ENCODE data around the gene GPR26. TPM values are rescaled to one million over a fixed set of nuclear protein-coding genes. Genes with fewer than 3 reads are reported as not detected.

The GPR26 gene
- total RNA-seq, 1 experiment from 2014 or later = 0.07 TPM

GRCh38 chr10:123681285-123681684, 15.1 kb downstream of the GPR26 start:
- Histone ChIP-seq H3K79me2 (ENCODE audit: insufficient read depth, low read length) (no peaks in the 10 kb centered on the region), H4K91ac (ENCODE audit: insufficient read length, low read depth, low read length) (no peak overlapping the region), H2AFZ (ENCODE audit: low read length) (no peak overlapping the region), H3K18ac (ENCODE audit: insufficient read length, low read depth, low read length) (no peak overlapping the region), H3K23me2 (ENCODE audit: insufficient read length, low read depth, low read length, poor library complexity, severe bottlenecking) (no peaks in the 10 kb centered on the region), H3T11ph (ENCODE audit: low read length) (no peak overlapping the region), H2BK20ac (ENCODE audit: low read depth, low read length, poor library complexity, severe bottlenecking) (no peak overlapping the region), H3K27ac (ENCODE audit: insufficient read length, low read depth, low read length) (no peak overlapping the region), H3K4me1 (ENCODE audit: insufficient read depth, low read length) (no peaks in the 10 kb centered on the region), H3K4me2 (ENCODE audit: insufficient read depth, insufficient read length, low read length) (no peak overlapping the region), H2BK120ac (ENCODE audit: low read depth, low read length, poor library complexity, severe bottlenecking) (no peak overlapping the region), H3K23ac (ENCODE audit: insufficient read length, low read depth, low read length) (no peak overlapping the region), H3K9ac (ENCODE audit: extremely low read depth, insufficient read length, low read length) (no peak overlapping the region), H3K27me3 (ENCODE audit: insufficient read depth, low read length) (no peaks in the 10 kb centered on the region), H4K5ac (ENCODE audit: insufficient read length, low read depth, low read length) (no peak overlapping the region), H3K56ac (ENCODE audit: insufficient read length, low read depth, low read length) (no peak overlapping the region), H2BK5ac (ENCODE audit: insufficient read length, low read length) (no peak overlapping the region), H3K9me3 (ENCODE audit: control insufficient read depth, low read depth, low read length) (no peaks in the 10 kb centered on the region), H4K8ac (replicated peaks; ENCODE audit: insufficient read length, low read depth, low read length) (no peak overlapping the region), H4K20me1 (ENCODE audit: control insufficient read depth, insufficient read depth, insufficient read length) (no peaks in the 10 kb centered on the region), H2BK15ac (ENCODE audit: low read depth, low read length) (no peak overlapping the region), H2BK12ac (ENCODE audit: insufficient read length, low read depth, low read length) (no peak overlapping the region), H3K4ac (ENCODE audit: low read depth, low read length) (no peak overlapping the region), H3K79me1 (ENCODE audit: insufficient read depth, low read depth, low read length, poor library complexity, severe bottlenecking) (no peaks in the 10 kb centered on the region), H3K14ac (ENCODE audit: insufficient read depth, low read length) (no peak overlapping the region), H2AK5ac (ENCODE audit: insufficient read length, low read length) (no peak overlapping the region)
- no peak overlapping the region; a peak in 1 of 5 replicates for H3K4me3 Mint-ChIP-seq
- no peaks in the 10 kb centered on the region for H3K36me3 Mint-ChIP-seq (ENCODE audit: insufficient read depth in 1 of 3, low read depth in 3 of 3)
- H3K27ac Mint-ChIP-seq = no peak overlapping the region
- H3K4me1 Mint-ChIP-seq = 0 out of 4 replicates have a peak, but pooled peaks cover 0 to 9% of the 10 kb centered on the region in 2 experiments
- WGBS (ENCODE audit: extremely low coverage, insufficient read length, low lambda C conversion rate) = no CpG with 5 or more reads among the region's 9 CpGs
- H3K27me3 Mint-ChIP-seq (ENCODE audit: low read depth) = peaks cover 4% of the 10 kb centered on the region; the same call in 1 of the 2 replicates
- TF ChIP-seq CTCF (conservative IDR thresholded peaks at IDR 0.05) = no peak
- H3K9me3 Mint-ChIP-seq = no peaks in the 10 kb centered on the region
- no peak for DNase-seq

Data from H9 (cell line).